NCI-H2081 (cell line): ENCODE results near the gene SMCO3.
"Not testable (repeated sequence)": the region's sequence is repeated elsewhere in the genome, so short reads cannot be mapped to it uniquely, and the experiment has no call there.

Experiments
- DNase-seq, 2 experiments: peaks; one replicate each; lab custom pipeline; 2025; lab: John Stamatoyannopoulos, UW

SMCO3 gene

DNA sequence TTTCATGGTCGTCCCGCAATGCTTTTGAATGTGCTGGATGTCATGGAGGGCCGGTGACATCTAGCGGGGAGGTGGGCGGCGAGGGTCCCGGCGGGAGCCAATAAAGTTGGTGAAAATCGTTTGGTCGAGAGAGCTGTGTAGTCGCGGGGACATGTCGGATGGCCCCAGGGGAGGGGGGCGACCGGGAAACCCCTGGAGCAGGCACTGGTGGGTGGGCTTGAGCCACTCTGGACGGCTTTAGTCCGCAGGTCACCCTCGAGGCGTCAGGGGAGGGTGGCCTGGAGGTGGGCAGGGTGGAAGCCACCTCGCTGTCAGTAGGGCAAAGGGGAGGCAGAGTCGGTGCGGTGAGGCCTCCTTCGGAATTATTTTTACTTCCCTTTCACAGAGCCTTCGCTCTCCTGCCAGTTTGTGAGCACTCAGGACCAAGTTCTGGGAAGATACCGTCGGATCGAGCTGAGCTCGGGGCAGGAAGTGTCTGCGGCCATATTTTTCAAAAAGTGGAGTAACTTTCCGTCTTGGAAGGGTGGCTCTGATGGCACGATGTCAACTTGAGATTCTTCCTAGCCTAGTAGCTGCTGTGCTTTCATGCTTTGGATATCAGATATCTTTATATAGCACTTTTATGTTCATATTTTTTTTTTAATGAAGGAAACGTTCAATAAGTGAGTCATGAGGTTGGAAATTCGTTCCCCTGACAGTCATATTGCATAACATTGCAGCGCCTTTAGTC lies 38.9 kb downstream of the SMCO3 start:
- no peak for DNase-seq

DNA sequence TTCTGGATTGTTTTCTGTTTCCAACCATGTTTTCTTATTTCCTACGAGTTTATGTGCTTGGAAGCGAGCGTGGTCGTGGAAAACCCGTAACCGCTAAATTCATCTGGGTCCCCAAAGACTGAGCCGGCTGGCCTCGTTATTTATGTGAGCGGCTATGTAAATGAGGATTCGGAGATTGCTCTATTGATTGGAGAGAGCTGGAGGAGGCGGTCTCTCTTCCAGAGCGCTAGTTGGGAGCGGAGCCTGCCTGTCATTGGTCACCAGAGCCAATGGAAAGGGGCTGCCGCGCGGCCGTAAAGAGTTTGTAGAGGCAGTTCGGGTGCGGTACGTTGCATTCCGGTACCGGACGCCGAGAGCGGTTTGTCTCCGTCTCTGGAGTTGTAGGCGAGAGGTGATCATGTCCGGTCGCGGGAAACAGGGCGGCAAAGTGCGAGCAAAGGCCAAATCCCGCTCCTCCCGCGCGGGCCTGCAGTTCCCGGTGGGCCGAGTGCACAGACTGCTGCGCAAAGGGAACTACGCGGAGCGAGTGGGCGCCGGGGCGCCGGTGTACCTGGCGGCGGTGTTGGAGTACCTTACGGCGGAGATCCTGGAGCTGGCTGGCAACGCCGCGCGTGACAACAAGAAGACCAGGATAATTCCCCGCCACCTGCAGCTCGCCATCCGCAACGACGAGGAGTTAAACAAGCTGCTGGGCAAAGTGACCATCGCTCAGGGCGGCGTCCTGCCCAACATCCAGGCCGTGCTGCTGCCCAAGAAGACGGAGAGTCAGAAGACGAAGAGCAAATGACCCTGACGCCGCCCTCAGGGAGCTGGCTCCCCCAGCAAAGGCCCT lies 39.7 kb downstream of the SMCO3 start:
- DNase-seq, result peak; percentile 92 to 96

DNA sequence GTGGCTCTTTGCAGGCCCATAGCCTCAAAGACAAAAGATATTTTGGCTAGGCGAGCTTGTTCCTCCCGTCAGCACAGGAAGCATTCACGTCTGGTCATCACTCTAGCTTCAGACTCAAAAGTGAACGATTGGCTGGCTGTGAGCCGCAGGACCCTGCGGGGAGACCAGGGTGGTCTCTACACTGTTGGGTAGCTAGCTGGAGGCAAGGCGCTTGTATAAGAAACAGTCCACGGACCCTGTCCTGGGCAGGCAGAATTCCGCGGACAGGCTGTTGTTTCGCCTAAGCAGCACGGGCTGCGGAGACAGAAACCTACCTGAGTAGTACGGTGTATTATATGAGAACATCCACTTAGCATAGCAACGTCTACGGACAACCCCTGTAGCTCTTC lies 40.3 kb downstream of the SMCO3 start:
- DNase-seq, result peak in 1 of 2 experiments; percentile 59

GRCh38 chr12:14772946-14773345 lies 41.0 kb downstream of the SMCO3 start:
- no peak for DNase-seq

GRCh38 chr12:14771651-14772137 lies 42.3 kb downstream of the SMCO3 start:
- DNase-seq, result peak in 1 of 2 experiments; percentile 25

DNA sequence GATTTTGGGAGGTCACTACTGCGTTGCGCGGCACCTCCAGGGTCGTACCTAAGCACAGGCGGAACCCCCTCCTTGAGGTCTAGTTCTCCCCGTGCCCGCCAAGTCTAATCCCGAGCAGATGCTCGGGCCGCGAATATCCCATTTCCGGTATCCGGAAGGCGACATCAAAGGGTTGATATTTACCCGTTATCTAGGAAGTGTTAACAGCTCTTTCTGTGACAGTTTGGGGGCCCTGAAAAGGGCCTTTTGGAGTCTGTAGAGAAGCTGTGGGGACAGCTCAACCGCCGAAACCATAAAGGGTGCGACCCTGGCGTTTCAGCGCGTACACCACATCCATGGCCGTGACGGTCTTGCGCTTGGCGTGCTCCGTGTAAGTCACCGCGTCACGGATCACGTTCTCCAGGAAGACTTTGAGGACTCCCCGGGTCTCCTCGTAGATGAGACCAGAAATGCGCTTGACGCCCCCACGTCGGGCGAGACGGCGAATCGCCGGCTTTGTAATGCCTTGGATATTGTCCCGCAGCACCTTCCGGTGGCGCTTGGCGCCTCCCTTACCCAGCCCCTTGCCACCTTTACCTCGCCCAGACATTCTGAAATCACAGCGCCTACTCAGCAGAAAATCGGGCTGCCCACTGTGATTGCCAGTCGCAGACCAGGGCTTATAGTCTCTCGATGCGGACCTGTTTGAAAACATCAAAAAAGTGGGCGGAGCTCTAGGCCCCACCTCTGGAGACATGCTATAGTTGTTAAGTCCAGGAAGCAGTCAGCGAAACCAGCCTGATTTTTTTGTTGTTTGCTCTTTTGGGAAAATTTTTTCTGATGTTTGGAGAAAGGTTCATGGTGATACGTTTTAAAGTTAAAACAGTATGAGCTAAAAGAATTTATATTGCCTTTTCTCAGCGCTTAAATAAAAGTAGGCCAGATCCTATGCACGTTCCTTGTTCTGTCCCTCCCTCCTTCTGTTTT lies 43.2 kb downstream of the SMCO3 start:
- DNase-seq, result peak; percentile 93 to 96

GRCh38 chr12:14769969-14770495 lies 44.0 kb downstream of the SMCO3 start:
- DNase-seq, result peak; percentile 81 to 91

- peak in 1 of 2 experiments; percentile 55 for DNase-seq
These were observed 44.5 kb downstream of the SMCO3 start for GRCh38 chr12:14769466-14769968.

GRCh38 chr12:14768823-14769405 lies 45.1 kb downstream of the SMCO3 start:
- no peak for DNase-seq

DNA sequence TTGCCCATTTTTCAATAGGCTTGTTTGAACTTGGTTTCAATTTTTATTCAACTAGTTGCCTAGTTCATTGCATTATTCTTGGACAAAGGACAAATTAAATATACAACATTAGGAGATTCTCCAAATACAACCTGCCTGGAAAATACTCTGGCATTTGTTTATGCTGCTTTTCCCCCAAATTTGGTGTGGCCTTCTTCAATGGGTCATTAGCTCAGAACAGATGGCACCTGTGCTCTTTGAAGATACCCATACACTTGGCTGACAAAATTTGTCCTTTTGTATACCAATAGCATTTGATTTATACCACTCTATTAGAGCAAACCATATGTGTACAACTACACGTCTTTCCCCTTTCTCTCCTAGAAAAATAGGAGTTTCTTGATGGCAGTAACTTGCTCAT lies 46.4 kb downstream of the SMCO3 start:
- no peak for DNase-seq

DNA sequence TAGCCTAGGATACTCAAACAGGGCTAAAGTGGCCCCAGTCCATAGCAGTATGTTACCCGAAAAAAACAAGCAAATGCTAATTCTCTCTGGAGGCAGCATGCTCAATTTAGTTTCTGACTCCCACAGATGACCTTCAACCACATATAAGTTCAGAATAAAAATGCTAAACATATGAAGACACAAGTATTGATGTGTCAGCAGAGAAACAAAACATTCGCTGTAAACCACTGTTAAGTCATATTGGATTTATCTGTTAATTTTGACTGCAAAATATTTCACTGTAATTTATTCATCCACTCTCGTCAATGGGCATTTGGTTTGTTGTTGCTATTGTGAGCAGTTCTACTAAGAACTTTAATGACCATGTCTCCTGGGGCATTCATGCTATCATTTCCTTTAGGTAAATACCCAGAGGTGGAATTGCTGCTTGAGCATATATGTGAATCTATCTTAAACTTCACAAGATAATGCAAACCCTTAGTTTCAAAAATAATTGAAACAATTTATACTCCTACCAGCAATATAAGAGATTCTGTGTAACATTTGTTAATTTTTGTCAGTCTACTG lies 47.2 kb downstream of the SMCO3 start:
- DNase-seq, result no peak

- not testable (repeated sequence) for DNase-seq
These were observed 48.0 kb downstream of the SMCO3 start for GRCh38 chr12:14766020-14766419.

- no peak for DNase-seq
These were observed 48.6 kb downstream of the SMCO3 start for GRCh38 chr12:14765398-14765797.

DNA sequence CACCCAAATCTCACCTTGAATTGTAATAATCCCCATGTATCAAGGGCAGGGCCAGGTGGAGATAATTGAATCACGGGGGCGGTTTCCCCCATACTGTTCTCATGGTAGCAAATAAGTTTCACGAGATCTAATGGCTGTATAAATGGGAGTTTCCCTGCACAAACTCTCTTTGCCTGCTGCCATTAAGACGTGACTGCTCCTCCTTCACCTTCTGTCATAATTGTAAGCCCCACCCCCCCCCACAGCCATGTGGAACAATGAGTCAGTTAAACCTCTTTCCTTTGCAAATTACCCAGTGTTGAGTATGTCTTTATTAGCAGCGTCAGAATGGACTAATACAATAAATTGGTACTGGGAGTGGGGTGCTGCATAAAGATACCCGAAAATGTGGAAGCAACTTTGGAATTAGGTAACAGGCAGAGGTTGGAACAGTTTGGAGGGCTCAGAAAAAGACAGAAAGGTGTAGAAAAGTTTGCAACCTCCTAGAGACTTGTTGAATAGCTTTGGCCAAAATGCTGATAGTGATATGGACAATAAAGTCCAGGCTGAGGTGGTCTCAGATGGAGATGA lies 54.2 kb downstream of the SMCO3 start:
- DNase-seq, result not testable (repeated sequence)

- no peak for DNase-seq
These were observed 57.4 kb downstream of the SMCO3 start for GRCh38 chr12:14756334-14757143.
